K562 (cell line): ENCODE measurements around the gene SART3. TPM values are rescaled to one million over a fixed set of nuclear protein-coding genes. Genes with fewer than 3 reads are reported as not detected.

Experiments used
- CCAR2 ChIP-seq: fragments of 200-400 bp; formaldehyde crosslinking; IDR thresholded peaks from 2 replicates; pipeline ENCODE4 v1.6.1; 2017; ENCODE audit warnings: mild to moderate bottlenecking, low read depth, low read length
- CEBPZ ChIP-seq: fragments of 150-350 bp; IDR thresholded peaks from 2 replicates; pipeline ENCODE4 v1.6.1; 2014; ENCODE audit warnings: low read depth, mild to moderate bottlenecking, low read length, borderline replicate concordance
- HLTF ChIP-seq: fragments of 450-650 bp; IDR thresholded peaks from 2 replicates; pipeline ENCODE4 v1.6.1; 2016
- MTA1 ChIP-seq: fragments of 450-650 bp; IDR thresholded peaks from 2 replicates; pipeline ENCODE4 v1.6.1; 2017; ENCODE audit warnings: borderline replicate concordance
- NFIC ChIP-seq: fragments of 450-650 bp; IDR thresholded peaks from 2 replicates; pipeline ENCODE4 v1.6.1; 2017; ENCODE audit warnings: mild to moderate bottlenecking, inconsistent platforms
- PML ChIP-seq: IDR thresholded peaks from 2 replicates; pipeline ENCODE4 v1.6.1; 2012; ENCODE audit warnings: low read length, inconsistent platforms
- PRMT5 ChIP-seq: sonication (generic); formaldehyde crosslinking; IDR thresholded peaks from 2 replicates; pipeline ENCODE4 v1.5.0; 2020; ENCODE audit warnings: missing genetic modification reagents
- RERE ChIP-seq: sonication (generic); formaldehyde crosslinking; IDR thresholded peaks from 2 replicates; pipeline ENCODE4 v1.8.0; 2023; ENCODE audit warnings: missing genetic modification reagents, mild to moderate bottlenecking, borderline replicate concordance
- STAT6 ChIP-seq: sonication (generic); formaldehyde crosslinking; IDR thresholded peaks from 2 replicates; pipeline ENCODE4 v1.8.1; 2023; ENCODE audit warnings: mild to moderate bottlenecking, missing genetic modification reagents
- ZNF133 ChIP-seq: fragments of 250-450 bp; sonication (Bioruptor Pico); IDR thresholded peaks from 2 replicates; pipeline ENCODE4 v1.4.0; 2020; ENCODE audit warnings: mild to moderate bottlenecking
- ZNF639 ChIP-seq, 2 experiments: fragments of 200-800 bp in 1 of 2; sonication (Bioruptor generic) in 1 of 2; sonication (generic) in 1 of 2; formaldehyde crosslinking in 1 of 2; IDR thresholded peaks in 1 of 2; conservative IDR thresholded peaks in 1 of 2; 2 replicates each; pipeline versions ENCODE4 v1.5.0 to v1.6.1; 2016 to 2020; ENCODE audit warnings: missing compliant biosample characterization in 1 of 2, missing genetic modification characterization in 1 of 2, missing genetic modification reagents in 1 of 2
- polyA plus RNA-seq, 8 experiments: library from polyadenylated mRNA; depleted of rRNA in 4 of 8; stranded (reverse) in 5 of 8; unstranded in 3 of 8; fragments of >200 nt; fragmentation: Nextera tagmentation in 2 of 8; fragmentation: Illumina TruSeq in 1 of 8; extraction: Ambion mirVana in 2 of 8; extraction: Trizol in 1 of 8; gene quantifications; 2 replicates each; pipeline versions ENCODE4 v1.2.1 to v1.2.3, GENCODE V29; 2011 to 2014; ENCODE audit warnings: inconsistent platforms in 1 of 8, missing spikeins in 1 of 8
- total RNA-seq, 7 experiments: library from RNA; depleted of rRNA in 6 of 7; stranded (reverse); fragments of >200 nt in 6 of 7; fragmentation: Illumina TruSeq in 2 of 7; extraction: Trizol in 2 of 7; gene quantifications; 2 replicates each; pipeline versions ENCODE4 v1.2.1 to v1.2.3, GENCODE V29; 2011 to 2021; ENCODE audit warnings: low replicate concordance in 1 of 7

Gene SART3
- total and polyA plus RNA-seq, 9 of the 15 experiments (the other 6 are each of a cell fraction or from before 2014, with no cell fraction given) = 8.9 to 167 (median 56.7) TPM

- peak; percentile 56 for TF ChIP-seq CEBPZ
- no peak for TF ChIP-seq PRMT5 (CRISPR knock-in tag)
- no peak for TF ChIP-seq RERE
- no peak for TF ChIP-seq CCAR2
- no peak for TF ChIP-seq ZNF133 (CRISPR knock-in tag)
- no peak for TF ChIP-seq STAT6 (CRISPR knock-in tag)
- TF ChIP-seq HLTF = no peak
- TF ChIP-seq MTA1 = no peak
- peak; percentile 61 for TF ChIP-seq NFIC
- TF ChIP-seq ZNF639 (CRISPR knock-in tag; conservative IDR thresholded peaks at IDR 0.05 in 1 of 2, IDR thresholded peaks at IDR 0.05 in 1 of 2) = no peak
- peak; percentile 53; the same call in 1 of the 2 replicates for TF ChIP-seq PML
These were observed 45.8 kb downstream of the SART3 start, which contains the start of gene FICD (continued) for GRCh38 chr12:108514973-108515814.
